Middle frontal gyrus (tissue), 1 donor: Measurements from ENCODE around the gene VMO1.

Source experiments
- DNase-seq: peaks from one replicate; pipeline ENCODE4 v3.0.0-alpha.2; 2015; ENCODE audit warnings: low spot score; ENCODE audit errors: extremely low spot score

VMO1 gene

GRCh38 chr17:4800462-4801196 is 14.5 kb upstream of the VMO1 start:
- DNase-seq: no peak

- no peak for DNase-seq
Observed at GRCh38 chr17:4796552-4796920, 10.4 kb upstream of the VMO1 start.

GRCh38 chr17:4795168-4795567 is 9.0 kb upstream of the VMO1 start:
- no peak for DNase-seq

GRCh38 chr17:4790705-4791088 is 4.5 kb upstream of the VMO1 start:
- DNase-seq: no peak

GRCh38 chr17:4789951-4790704 is 4.0 kb upstream of the VMO1 start:
- peak; percentile 78 for DNase-seq

- no peak for DNase-seq
Observed at GRCh38 chr17:4789701-4789950, 3.5 kb upstream of the VMO1 start.

- DNase-seq: no peak
Observed at GRCh38 chr17:4788807-4789700, 2.9 kb upstream of the VMO1 start, which contains the start of gene GLTPD2. Gene GLTPD2 (plus strand): TSS chr17:4788964. CDS start chr17:4789012, 48 bp downstream.

GRCh38 chr17:4788159-4788806 is 2.1 kb upstream of the VMO1 start:
- no peak for DNase-seq

GRCh38 chr17:4786516-4786915 is 352 bp upstream of the VMO1 start:
- DNase-seq: no peak

GRCh38 chr17:4785311-4786105 is 656 bp downstream of the VMO1 start:
- no peak for DNase-seq

- no peak for DNase-seq
Observed at GRCh38 chr17:4782652-4783051, 3.5 kb downstream of the VMO1 start.

GRCh38 chr17:4780325-4780955 is 5.7 kb downstream of the VMO1 start:
- no peak for DNase-seq

GRCh38 chr17:4777969-4778760 is 8.0 kb downstream of the VMO1 start:
- DNase-seq: no peak

GRCh38 chr17:4772235-4772613 is 13.9 kb downstream of the VMO1 start:
- no peak for DNase-seq

GRCh38 chr17:4771519-4772234 is 14.5 kb downstream of the VMO1 start, which contains the start of gene TM4SF5:
Gene TM4SF5 (plus strand): TSS chr17:4771886. CDS start chr17:4771923, 37 bp downstream.
- no peak for DNase-seq

- no peak for DNase-seq
Observed at GRCh38 chr17:4769628-4770027, 16.5 kb downstream of the VMO1 start.

- no peak for DNase-seq
Observed at GRCh38 chr17:4768298-4768697, 17.9 kb downstream of the VMO1 start.

GRCh38 chr17:4766723-4767122 is 19.4 kb downstream of the VMO1 start:
- no peak for DNase-seq

GRCh38 chr17:4766201-4766600 is 20.0 kb downstream of the VMO1 start:
- DNase-seq: no peak
